Uterus (tissue), 4 donors: ENCODE data around the gene FEM1A. TPM values are rescaled to one million over a fixed set of nuclear protein-coding genes. Genes with fewer than 3 reads are reported as not detected.

Source experiments
- DNase-seq, 2 donors: peaks; one replicate each; pipeline ENCODE4 v3.0.0-alpha.2; 2019 to 2020
- H3K27ac ChIP-seq, 2 donors: fragments of 200-600 bp; sonication (generic); 1 replicate in 1 of 2; 2 replicates in 1 of 2; pipeline ENCODE4 v1.5.1; 2016 to 2018
- H3K27me3 ChIP-seq, 2 donors: fragments of 200-600 bp; sonication (generic); one replicate each; pipeline ENCODE4 v1.5.1; 2018 to 2019; ENCODE audit warnings: control low read depth in 1 of 2
- H3K36me3 ChIP-seq, 2 donors: fragments of 200-600 bp; sonication (generic); one replicate each; pipeline ENCODE4 v1.5.1; 2019; ENCODE audit warnings: control low read depth in 1 of 2
- H3K4me1 ChIP-seq, 2 donors: fragments of 200-600 bp; sonication (generic); one replicate each; pipeline ENCODE4 v1.5.1; 2018 to 2019; ENCODE audit warnings: control low read depth in 1 of 2
- H3K4me3 ChIP-seq, 2 donors: fragments of 200-600 bp; sonication (generic); 1 replicate in 1 of 2; 2 replicates in 1 of 2; pipeline ENCODE4 v1.5.1; 2018 to 2019; ENCODE audit warnings: mild to moderate bottlenecking in 1 of 2
- H3K9me3 ChIP-seq, 2 donors: fragments of 200-600 bp; sonication (generic); one replicate each; pipeline ENCODE4 v1.5.1; 2019; ENCODE audit warnings: control low read depth in 1 of 2
- POLR2A ChIP-seq, 2 donors: fragments of 450-650 bp; IDR thresholded peaks; one replicate each; pipeline ENCODE4 v1.6.1; 2016; ENCODE audit warnings: antibody characterized with exemption in 2 of 2, mild to moderate bottlenecking in 1 of 2, moderate library complexity in 1 of 2
- intact Hi-C: fragments of 100-400 bp; cut with DNase I; formaldehyde crosslinking; loops from one replicate; pipeline ENCODE4 v1.15.1; 2023; ENCODE audit warnings: low total_unique reads
- total RNA-seq, 4 donors: library from RNA; depleted of rRNA in 3 of 4; stranded (reverse); fragments of >200 nt in 3 of 4; gene quantifications; one replicate each; pipeline versions ENCODE4 v1.1.0 to v1.2.4, GENCODE V29; 2014 to 2023
- TF ChIP-seq, protein P1 (sequence below), 4 experiments: fragments of 200-600 bp in 2 of 4; fragments of 450-650 bp in 2 of 4; sonication (generic) in 2 of 4; IDR thresholded peaks; one replicate each; pipeline ENCODE4 v1.5.1; 2016 to 2019; ENCODE audit warnings: antibody characterized with exemption in 4 of 4, mild to moderate bottlenecking in 2 of 4, moderate library complexity in 1 of 4
- donor health status: DM: yes; HTN: yes; CAD: no.

FEM1A gene
- total RNA-seq, 4 donors from 2014 or later = 9.4 to 12.4 (median 10.6) TPM

DNA sequence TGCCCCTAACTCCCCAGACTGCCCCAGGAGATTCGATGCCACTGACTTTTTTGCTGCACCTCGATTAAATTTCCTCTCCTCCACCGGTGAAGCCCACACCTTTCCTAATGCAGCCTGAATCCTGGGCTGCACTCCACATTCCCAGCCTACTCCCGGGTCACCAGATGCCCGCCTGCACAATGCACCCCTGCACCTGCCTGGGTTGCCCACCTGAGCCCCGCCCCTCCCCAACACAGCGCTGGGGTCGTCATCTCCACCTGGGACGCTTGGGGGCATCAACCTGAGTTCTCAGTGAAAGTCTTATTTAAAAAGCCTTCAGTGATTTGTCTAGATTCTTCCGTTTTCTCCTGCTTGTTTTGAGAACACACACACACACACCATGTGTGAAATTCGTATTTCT is 43.3 kb upstream of the FEM1A start:
- TF ChIP-seq, protein P1, sequence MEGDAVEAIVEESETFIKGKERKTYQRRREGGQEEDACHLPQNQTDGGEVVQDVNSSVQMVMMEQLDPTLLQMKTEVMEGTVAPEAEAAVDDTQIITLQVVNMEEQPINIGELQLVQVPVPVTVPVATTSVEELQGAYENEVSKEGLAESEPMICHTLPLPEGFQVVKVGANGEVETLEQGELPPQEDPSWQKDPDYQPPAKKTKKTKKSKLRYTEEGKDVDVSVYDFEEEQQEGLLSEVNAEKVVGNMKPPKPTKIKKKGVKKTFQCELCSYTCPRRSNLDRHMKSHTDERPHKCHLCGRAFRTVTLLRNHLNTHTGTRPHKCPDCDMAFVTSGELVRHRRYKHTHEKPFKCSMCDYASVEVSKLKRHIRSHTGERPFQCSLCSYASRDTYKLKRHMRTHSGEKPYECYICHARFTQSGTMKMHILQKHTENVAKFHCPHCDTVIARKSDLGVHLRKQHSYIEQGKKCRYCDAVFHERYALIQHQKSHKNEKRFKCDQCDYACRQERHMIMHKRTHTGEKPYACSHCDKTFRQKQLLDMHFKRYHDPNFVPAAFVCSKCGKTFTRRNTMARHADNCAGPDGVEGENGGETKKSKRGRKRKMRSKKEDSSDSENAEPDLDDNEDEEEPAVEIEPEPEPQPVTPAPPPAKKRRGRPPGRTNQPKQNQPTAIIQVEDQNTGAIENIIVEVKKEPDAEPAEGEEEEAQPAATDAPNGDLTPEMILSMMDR (IDR thresholded peaks at IDR 0.05) = no peak
- no peak for TF ChIP-seq POLR2A (IDR thresholded peaks at IDR 0.05)
- H3K36me3 ChIP-seq = no peaks in the 10 kb centered on the region
- no peaks in the 10 kb centered on the region for H3K27me3 ChIP-seq
- no peak overlapping the region for H3K4me3 ChIP-seq
- intact Hi-C loops = no loop called here
- no peak for DNase-seq
- no peaks in the 10 kb centered on the region for H3K9me3 ChIP-seq
- H3K4me1 ChIP-seq = peaks cover 0 to 4% of the 10 kb centered on the region in 2 donors
- H3K27ac ChIP-seq = no peak overlapping the region

- Histone ChIP-seq H3K4me3 (no peak overlapping the region), H3K27ac (no peak overlapping the region), H3K4me1 (peaks cover 0 to 4% of the 10 kb centered on the region in 2 donors), H3K36me3 (no peaks in the 10 kb centered on the region), H3K27me3 (no peaks in the 10 kb centered on the region), H3K9me3 (no peaks in the 10 kb centered on the region)
- intact Hi-C loops = no loop called here
- TF ChIP-seq, protein P1 (IDR thresholded peaks at IDR 0.05) = no peak
- TF ChIP-seq POLR2A (IDR thresholded peaks at IDR 0.05) = no peak
- no peak for DNase-seq
Observed at GRCh38 chr19:4748589-4748988, 42.9 kb upstream of the FEM1A start.

GRCh38 chr19:4749870-4750590 is 41.5 kb upstream of the FEM1A start:
- Histone ChIP-seq H3K36me3 (no peaks in the 10 kb centered on the region), H3K4me3 (no peak overlapping the region), H3K27ac (no peak overlapping the region), H3K4me1 (no peaks in the 10 kb centered on the region), H3K27me3 (no peaks in the 10 kb centered on the region), H3K9me3 (no peaks in the 10 kb centered on the region)
- TF ChIP-seq, protein P1 (IDR thresholded peaks at IDR 0.05) = no peak
- TF ChIP-seq POLR2A (IDR thresholded peaks at IDR 0.05) = no peak
- no peak for DNase-seq
- intact Hi-C loops = no loop called here

GRCh38 chr19:4754248-4754647 is 37.3 kb upstream of the FEM1A start:
- Histone ChIP-seq H3K36me3 (no peaks in the 10 kb centered on the region), H3K27me3 (no peaks in the 10 kb centered on the region), H3K27ac (no peak overlapping the region), H3K4me1 (no peaks in the 10 kb centered on the region), H3K9me3 (no peaks in the 10 kb centered on the region), H3K4me3 (no peak overlapping the region)
- intact Hi-C loops = no loop called here
- DNase-seq = no peak
- TF ChIP-seq POLR2A (IDR thresholded peaks at IDR 0.05) = no peak
- TF ChIP-seq, protein P1 (IDR thresholded peaks at IDR 0.05) = no peak

GRCh38 chr19:4755459-4755858 is 36.1 kb upstream of the FEM1A start:
- no peaks in the 10 kb centered on the region for H3K27me3 ChIP-seq
- intact Hi-C loops = no loop called here
- TF ChIP-seq, protein P1 (IDR thresholded peaks at IDR 0.05) = no peak
- no peak for TF ChIP-seq POLR2A (IDR thresholded peaks at IDR 0.05)
- no peak overlapping the region for H3K4me3 ChIP-seq
- H3K36me3 ChIP-seq = no peaks in the 10 kb centered on the region
- H3K4me1 ChIP-seq = peaks cover 0 to 9% of the 10 kb centered on the region in 2 donors
- DNase-seq = no peak
- no peaks in the 10 kb centered on the region for H3K9me3 ChIP-seq
- H3K27ac ChIP-seq = no peak overlapping the region
